Muscle layer of duodenum (tissue), 2 donors: Measurements from ENCODE around the gene PPP1CA.

ENCODE experiments used
- H3K27ac ChIP-seq: one replicate; pipeline ENCODE4 v1.7.0; 2013; ENCODE audit warnings: mild to moderate bottlenecking, low read length
- H3K27me3 ChIP-seq: one replicate; pipeline ENCODE4 v1.7.0; 2013; ENCODE audit warnings: low read depth, mild to moderate bottlenecking, control low read depth, low read length
- H3K36me3 ChIP-seq, 2 donors: one replicate each; pipeline ENCODE4 v1.7.0; 2013; ENCODE audit warnings: low read length in 2 of 2, control low read depth in 1 of 2, mild to moderate bottlenecking in 1 of 2; ENCODE audit not compliant: insufficient read depth in 2 of 2, control insufficient read depth in 1 of 2
- H3K4me1 ChIP-seq, 2 donors: one replicate each; pipeline ENCODE4 v1.7.0; 2013; ENCODE audit warnings: low read length in 2 of 2, mild to moderate bottlenecking in 2 of 2, control low read depth in 1 of 2, moderate library complexity in 1 of 2; ENCODE audit not compliant: insufficient read depth in 2 of 2, control insufficient read depth in 1 of 2
- H3K4me3 ChIP-seq, 2 donors: one replicate each; pipeline ENCODE4 v1.7.0; 2013; ENCODE audit warnings: low read length in 2 of 2, low read depth in 1 of 2, mild to moderate bottlenecking in 1 of 2
- H3K9me3 ChIP-seq, 2 donors: one replicate each; pipeline ENCODE4 v1.7.0; 2013; ENCODE audit warnings: low read length in 2 of 2, control low read depth in 1 of 2, mild to moderate bottlenecking in 1 of 2; ENCODE audit not compliant: control insufficient read depth in 1 of 2
- donor health status: healthy.

PPP1CA gene

DNA sequence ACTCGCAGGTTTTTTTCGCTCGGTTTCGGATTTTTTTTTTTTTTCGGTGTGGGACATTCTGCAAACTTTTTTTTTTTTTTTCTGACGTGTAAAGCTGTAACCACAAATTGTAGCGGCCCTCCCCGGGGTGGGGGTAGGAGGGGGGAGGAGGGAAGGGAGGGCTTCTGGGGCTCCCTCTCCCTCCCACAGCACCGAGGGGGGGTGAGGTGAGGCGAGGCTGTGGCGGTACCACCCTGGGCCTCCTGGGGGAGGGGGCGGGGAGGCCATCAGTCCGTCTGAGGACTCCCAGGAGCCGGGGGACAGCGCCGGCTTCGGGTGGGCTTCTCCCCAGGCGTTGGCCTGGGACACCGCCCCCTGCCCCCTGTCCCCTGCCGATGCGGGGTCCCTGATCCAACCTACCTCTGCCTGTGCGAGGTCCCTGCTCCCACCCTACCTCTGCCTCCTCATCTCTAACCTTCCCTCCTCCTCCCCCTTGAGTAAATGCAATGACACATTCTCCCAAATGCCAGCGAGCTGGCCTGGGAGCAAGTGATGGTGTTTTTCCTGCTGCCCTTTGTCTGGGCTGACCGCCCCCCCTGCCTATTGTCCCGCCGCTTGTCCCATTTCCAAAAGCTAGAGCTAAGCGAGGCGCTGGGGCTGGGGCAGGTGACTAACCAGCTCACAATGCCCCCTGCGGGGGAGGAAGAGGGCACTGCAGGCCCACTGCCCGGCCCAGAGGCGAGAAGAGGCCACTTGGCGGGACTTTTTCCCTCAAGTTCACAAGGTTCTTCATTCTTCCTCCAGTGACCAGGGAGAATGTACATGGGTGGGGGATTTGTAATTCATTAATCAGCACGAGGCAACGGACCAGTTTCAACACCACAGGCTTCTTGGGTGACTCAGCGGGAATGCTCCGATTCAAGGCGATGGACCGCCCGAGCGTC lies 27.7 kb downstream of the PPP1CA start:
- Histone ChIP-seq H3K36me3 (peaks cover 0 to 3% of the 10 kb centered on the region in 2 donors), H3K4me3 (peak overlapping the region; percentile 52 to 71), H3K27me3 (no peaks in the 10 kb centered on the region), H3K4me1 (peaks cover 26 to 39% of the 10 kb centered on the region in 2 donors), H3K27ac (peak overlapping the region; percentile 65), H3K9me3 (no peaks in the 10 kb centered on the region)

DNA sequence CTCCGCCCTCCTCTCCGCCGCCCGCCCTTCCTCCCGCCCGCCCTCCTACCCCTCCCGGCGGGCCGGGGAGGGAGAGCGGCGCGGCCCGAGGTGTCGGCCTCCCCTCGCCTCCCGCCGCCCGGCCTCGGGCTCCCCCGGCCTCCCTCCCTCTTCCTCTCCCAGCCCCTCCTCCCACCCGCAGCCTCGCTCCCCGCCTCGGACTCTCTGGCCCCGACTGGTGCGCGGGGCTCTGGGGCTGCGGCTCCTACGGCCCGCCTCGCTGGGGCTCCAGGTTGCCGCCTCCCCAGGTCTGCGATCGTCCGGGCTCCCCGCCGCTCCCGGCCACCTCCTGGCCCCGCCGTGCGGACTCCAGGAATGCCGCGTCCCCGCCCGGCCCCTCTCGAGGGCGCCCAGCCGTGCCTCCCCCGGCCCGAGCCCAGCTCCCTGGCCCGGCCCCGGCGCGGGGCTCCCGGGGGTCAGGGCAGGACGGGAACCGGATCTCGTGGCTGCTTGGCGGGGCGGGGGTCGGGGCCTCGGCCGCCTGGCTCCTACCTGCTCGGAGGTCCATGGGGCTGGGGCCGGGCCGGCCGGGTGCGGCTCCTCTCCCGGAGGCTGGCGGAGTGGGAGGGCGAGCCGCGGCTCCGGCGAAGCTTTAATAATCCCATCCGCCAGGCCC lies 28.5 kb downstream of the PPP1CA start, which contains the start of gene CLCF1:
Gene CLCF1 (minus strand): TSS at position 606 of the 655 bp plus-strand sequence. CDS start 59 bp downstream, at position 547.
- Histone ChIP-seq H3K4me3 (peak within 1 kb of the TSS; percentile 52 to 71), H3K36me3 (peaks cover 0 to 3% of the 10 kb centered on the region in 2 donors), H3K9me3 (no peaks in the 10 kb centered on the region), H3K27me3 (no peaks in the 10 kb centered on the region), H3K27ac (peak within 1 kb of the TSS; percentile 65), H3K4me1 (peaks cover 27 to 39% of the 10 kb centered on the region in 2 donors)

DNA sequence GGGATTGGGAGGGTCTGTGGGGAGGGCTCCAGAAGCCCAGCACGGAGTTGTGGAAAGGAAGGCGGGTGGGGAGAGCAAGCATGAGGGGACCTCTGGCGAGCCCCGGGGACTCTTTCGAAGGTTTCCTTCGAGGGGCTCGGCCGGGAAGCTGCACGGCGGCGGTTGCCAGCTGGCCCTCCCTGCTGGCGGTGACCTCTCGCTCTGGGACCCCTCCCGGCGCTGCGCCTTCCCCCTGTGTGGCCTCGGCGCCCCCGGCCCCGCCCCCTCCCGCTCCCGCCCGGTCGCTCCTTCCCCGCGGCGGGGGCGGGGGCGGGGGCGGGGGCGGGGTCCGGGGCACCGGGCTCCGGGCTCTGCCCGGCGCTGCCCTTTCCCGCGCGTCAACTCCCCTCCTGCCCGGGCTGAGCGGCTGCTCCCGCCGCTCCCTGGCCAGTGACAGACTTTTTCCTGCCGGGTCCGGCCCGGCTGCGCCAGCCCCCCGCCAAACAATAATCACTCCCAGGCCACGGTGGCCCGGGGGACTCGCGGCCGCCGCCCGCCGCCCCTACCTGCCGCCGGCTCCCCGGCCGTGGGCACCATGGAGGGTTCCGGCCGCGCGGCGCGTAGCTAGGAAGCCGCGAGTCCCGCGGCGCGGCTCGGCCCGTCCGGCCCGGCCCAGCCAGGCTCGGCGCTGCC lies 29.2 kb downstream of the PPP1CA start:
- Histone ChIP-seq H3K4me3 (peak overlapping the region; percentile 33 to 71), H3K36me3 (peaks cover 0 to 3% of the 10 kb centered on the region in 2 donors), H3K9me3 (no peaks in the 10 kb centered on the region), H3K27ac (peak overlapping the region; percentile 45), H3K27me3 (no peaks in the 10 kb centered on the region), H3K4me1 (peaks cover 27 to 45% of the 10 kb centered on the region in 2 donors)

DNA sequence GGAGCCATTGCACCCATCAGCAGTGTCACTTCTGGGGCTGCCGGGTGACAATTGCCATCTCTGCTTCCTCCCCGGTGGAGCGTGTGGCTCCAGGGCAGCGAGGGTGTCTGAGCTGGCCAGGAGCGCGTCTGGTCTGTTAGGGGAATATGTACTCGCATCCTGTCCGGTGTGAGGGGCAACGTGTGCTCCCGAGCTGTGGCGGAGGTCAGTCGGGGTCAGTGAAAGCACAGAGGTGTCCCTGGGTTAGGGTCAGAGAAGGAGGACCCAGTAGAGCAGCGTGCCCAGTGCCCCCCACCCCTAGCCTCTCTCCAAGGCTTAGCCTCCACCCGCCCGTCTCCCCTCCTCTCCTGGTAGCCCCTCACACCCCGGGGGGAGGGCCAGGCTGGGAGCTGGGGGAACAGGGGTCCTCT lies 29.7 kb downstream of the PPP1CA start:
- Histone ChIP-seq H3K27me3 (no peaks in the 10 kb centered on the region), H3K27ac (peak overlapping the region; percentile 45), H3K36me3 (peaks cover 0 to 3% of the 10 kb centered on the region in 2 donors), H3K4me1 (peaks cover 27 to 50% of the 10 kb centered on the region in 2 donors), H3K4me3 (peak overlapping the region; percentile 33 to 56), H3K9me3 (no peaks in the 10 kb centered on the region)

DNA sequence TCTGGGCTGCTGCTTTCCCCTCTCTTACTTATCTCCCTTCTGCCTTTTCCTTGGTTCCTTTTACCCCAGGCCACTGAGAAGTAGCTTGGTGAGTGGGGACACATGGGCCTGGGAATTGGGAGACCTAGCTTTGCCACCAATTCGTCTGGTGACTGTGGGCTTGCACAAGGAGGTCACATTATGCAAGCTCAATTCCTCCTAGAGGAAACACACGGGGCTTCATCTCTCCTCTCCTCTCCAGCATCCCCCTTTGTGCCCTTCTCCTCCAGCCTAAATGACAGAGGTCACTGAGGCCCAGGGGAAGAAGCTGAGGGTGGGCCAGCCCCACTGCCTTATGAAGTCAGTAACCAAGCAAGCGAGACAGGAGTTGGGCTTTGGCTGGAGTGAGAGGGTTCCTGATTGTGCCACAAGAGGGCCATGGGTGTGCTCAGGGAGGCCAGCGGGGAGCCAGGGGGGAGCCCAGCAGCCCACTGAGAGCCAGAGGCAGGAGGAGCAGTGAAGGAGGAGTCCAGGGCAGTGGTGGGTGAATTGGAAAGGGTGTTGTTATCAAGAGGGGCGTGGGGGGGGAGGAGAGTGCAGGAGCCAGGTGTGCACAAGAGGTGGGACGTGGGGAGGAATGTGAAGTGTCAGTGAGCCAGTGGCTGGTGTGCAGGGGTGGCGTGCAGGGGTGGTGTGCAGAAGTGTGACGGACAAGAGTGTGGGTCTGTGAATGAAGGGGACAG lies 30.3 kb downstream of the PPP1CA start:
- Histone ChIP-seq H3K36me3 (peaks cover 0 to 3% of the 10 kb centered on the region in 2 donors), H3K9me3 (no peaks in the 10 kb centered on the region), H3K4me1 (peaks cover 27 to 56% of the 10 kb centered on the region in 2 donors), H3K27me3 (no peaks in the 10 kb centered on the region), H3K27ac (peak overlapping the region; percentile 74), H3K4me3 (peak overlapping the region; percentile 33 to 56)

DNA sequence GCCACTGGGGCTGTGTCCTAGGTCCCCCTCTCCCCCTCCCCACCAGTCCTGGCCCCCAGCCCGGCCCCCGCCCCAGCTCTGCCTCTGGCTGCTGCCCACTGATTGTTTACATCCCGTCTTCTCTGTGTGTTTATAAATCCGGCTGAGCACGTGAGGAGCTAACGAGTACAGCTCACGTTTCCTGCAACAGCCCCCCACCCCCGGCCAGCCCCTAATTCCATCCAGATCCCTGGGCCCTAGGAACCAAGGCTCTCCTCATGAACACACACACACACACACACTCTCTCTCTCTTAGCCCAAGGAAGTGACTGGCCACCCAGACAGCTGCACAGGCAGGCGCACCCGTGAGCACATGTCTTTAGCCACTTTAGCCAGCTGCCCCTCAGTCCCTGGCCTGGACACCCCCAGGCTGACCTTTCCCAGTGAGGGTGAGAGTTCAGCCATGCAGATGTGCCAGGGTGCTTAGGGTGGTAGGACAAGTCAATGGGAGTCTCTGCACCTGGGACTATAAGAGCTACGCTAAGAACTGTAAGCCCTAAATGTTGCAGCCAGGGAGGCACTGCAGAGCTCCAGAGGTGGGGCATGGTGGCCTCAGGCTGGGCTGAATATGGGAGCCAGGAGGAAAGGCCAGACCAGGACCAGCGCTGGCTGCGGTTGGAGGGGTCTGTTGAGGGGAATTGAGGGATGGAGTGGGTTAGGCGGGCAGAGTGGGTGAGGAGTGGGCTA lies 31.1 kb downstream of the PPP1CA start:
- Histone ChIP-seq H3K4me3 (peak overlapping the region; percentile 12 to 56), H3K4me1 (peaks cover 33 to 63% of the 10 kb centered on the region in 2 donors), H3K36me3 (peaks cover 0 to 3% of the 10 kb centered on the region in 2 donors), H3K27me3 (no peaks in the 10 kb centered on the region), H3K9me3 (no peaks in the 10 kb centered on the region), H3K27ac (peak overlapping the region; percentile 74)

DNA sequence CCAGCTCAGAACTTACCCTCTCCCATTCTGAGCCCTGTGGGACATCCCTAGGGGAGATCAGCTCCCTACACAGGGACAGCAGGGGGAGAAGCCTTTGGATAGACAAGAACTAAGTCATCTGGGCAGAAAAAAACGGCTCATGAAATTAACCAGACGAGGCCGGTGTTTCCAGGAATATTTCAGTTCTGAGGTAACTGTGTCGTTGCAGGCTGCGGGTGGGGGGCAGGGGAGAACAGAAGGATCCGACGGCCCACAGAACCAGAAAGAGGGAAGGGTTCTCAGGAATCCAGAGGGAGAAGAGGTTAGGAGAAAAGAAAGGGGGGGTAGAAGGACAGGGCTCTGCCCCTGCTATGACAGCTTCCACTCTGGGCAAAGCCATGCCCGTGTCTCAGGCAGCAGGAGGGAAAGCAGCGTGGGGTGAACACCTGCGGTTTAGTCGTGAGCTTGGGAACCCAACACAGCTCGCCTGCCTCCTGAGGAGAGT lies 31.8 kb downstream of the PPP1CA start:
- no peaks in the 10 kb centered on the region for H3K27me3 ChIP-seq
- peaks cover under 1 to 9% of the 10 kb centered on the region in 2 donors for H3K36me3 ChIP-seq
- peak overlapping the region in 1 of 2 donors; percentile 56 for H3K4me3 ChIP-seq
- H3K9me3 ChIP-seq: no peaks in the 10 kb centered on the region
- peak overlapping the region; percentile 74 for H3K27ac ChIP-seq
- peaks cover 35 to 67% of the 10 kb centered on the region in 2 donors for H3K4me1 ChIP-seq

DNA sequence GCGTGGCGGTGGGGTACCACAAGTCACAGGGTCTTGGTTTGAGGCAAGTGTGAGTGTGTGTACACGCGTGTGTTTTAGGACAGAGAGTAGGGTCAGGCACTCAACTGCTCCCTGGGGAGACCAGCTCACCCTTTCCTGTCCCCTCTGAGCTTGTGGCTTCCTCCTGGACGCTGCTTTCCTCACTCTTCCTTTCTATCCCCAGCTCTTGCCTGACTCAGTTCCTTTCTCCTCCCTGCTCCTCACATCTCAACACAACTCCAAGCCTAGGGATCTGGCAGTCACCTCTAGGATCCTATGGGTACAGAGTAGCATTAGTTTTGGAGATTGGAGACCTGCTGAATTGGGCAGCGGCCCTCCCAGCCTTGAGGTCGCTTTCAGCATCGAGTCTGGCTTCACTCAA lies 32.4 kb downstream of the PPP1CA start:
- peak overlapping the region in 1 of 2 donors; percentile 1 for H3K4me3 ChIP-seq
- H3K36me3 ChIP-seq: peaks cover 3 to 13% of the 10 kb centered on the region in 2 donors
- peaks cover 30 to 64% of the 10 kb centered on the region in 2 donors for H3K4me1 ChIP-seq
- H3K27me3 ChIP-seq: no peaks in the 10 kb centered on the region
- peak overlapping the region; percentile 74 for H3K27ac ChIP-seq
- H3K9me3 ChIP-seq: no peaks in the 10 kb centered on the region

DNA sequence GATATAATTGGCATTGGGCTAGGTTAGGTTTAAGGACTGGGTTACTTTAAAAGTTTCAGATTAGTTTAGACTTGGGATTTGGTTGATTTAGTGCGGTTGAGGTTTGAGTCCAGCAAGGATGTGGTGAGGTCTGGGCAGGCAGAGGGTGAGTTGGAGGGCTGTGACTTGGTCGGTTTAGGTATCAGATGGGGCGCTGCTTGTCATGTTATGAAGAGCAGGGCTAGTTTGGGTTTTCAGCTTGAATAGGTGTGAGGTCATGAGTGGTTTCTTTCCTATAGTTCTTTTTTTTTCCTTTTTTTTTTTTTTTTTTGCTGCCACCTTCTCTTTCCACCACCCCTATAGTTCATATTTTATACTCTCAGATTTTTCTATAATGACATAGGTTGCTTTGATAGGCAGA lies 33.0 kb downstream of the PPP1CA start:
- peaks cover 30 to 59% of the 10 kb centered on the region in 2 donors for H3K4me1 ChIP-seq
- peak overlapping the region; percentile 74 for H3K27ac ChIP-seq
- no peaks in the 10 kb centered on the region for H3K27me3 ChIP-seq
- H3K36me3 ChIP-seq: peaks cover 3 to 9% of the 10 kb centered on the region in 2 donors
- no peak overlapping the region for H3K4me3 ChIP-seq
- no peaks in the 10 kb centered on the region for H3K9me3 ChIP-seq

DNA sequence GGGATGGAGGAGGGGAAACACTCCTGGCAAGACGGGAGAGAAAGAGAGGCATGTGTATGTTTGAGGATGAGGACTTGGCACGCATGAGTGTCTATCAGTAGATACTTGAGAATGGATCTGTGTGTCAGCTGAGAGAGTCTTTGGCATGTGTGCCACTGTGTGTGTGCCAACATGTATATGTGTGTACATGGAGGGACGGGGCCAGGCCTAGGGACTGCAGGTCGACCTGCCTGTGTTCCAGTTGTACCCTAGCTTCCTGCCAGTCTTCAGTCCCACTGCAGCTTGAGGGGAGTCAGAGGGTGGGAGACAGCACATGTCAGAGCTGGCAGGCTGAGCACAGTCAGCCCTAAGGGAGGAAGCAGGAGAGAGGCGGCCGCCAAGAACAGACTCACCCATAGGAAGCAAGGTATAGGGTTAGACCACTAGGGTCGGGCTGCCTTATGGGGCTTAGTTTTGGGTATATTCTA lies 33.9 kb downstream of the PPP1CA start:
- Histone ChIP-seq H3K9me3 (no peaks in the 10 kb centered on the region), H3K27ac (peak overlapping the region; percentile 62), H3K27me3 (no peaks in the 10 kb centered on the region), H3K4me1 (peaks cover 30 to 55% of the 10 kb centered on the region in 2 donors), H3K4me3 (no peak overlapping the region), H3K36me3 (peaks cover 3 to 9% of the 10 kb centered on the region in 2 donors)
